ENCODE measurements around the gene NBPF1.
"Not testable (repeated sequence)": the region's sequence is repeated elsewhere in the genome, so short reads cannot be mapped to it uniquely, and the experiment has no call there.

The NBPF1 gene

DNA sequence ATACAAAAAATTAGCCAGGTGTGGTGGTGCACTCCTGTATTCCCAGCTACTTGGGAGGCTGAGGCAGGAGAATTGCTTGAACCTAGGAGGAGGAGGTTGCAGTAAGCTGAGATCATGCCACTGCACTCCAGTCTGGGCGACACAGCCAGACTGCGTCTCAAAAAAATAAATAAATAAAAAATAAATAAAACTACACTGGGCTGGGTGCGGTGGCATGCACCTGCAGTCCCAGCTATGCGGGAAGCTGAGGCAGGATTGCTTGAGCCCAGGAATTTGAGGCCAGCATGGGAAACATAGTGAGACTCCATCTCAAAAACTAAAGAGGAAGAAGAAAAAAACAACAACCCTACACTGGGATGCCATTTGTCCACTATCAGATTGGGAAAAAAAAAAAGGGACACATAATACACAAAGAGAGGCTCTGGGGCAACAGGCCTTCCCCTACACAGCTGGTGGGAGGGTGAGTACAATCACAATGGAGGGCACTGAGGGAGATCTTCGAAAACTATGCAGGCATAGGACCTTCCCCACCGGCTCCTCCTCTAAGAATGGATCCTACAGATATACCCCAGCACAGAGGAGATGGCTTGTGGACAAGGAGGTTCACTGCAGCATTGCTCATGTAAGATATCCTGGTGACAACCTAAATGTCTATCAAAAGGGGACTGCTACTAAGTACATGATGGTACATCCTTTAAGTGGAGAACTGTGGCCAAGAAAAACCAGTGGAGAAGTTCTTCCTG is 20.3 kb upstream of the NBPF1 start:
- H3K4me3 ChIP-seq (ENCODE audit: low read depth, low read length); POLR2A ChIA-PET; DNase-seq (ENCODE audit: low read depth, low spot score): not testable (repeated sequence)
- CTCF ChIA-PET: interaction anchor here (6.1 kb wide), 1 partner anchor 10 kb away, joined by 58 read pairs; no protein-coding TSS in a partner anchor

DNA sequence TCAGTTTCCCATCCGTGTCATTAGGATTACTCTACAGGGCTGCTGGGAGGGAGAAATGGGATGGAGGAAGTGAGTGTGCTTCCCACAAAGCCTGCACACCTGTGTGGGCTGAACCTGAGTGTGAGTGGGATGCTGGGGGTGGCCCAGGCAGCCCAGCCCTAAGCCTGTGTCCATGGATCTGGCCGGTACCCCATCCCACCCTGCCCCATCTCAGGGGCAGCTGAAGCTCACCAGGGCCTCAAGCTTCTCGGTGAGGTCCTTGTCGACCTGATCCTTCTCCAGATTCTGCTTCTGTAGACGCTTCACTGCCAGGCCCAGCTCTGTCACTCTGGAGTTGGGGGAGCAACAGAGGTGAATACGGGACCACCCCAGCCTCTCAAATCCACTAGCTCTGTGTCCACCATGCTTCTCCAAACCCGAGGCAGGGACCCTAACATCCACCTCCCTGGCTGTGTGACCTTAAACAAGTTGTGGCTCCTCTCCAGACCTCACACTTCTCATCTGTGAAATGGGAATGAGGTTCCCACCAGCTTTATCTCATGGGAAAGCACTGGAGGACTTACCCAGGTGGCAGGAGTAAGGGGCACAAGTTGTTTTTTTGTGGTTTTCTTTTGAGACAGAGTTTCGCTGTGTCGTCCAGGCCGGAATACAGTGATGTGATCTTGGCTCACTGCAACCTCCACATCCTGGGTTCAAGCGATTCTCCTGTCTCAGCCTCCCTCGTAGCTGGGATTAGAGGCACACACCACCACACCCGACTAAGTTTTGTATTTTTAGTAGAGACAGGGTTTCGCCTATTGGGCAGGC is 18.9 kb upstream of the NBPF1 start:
- DNase-seq (ENCODE audit: low read depth, low spot score); H3K4me3 ChIP-seq (ENCODE audit: low read depth, low read length); POLR2A ChIA-PET: not testable (repeated sequence)
- CTCF ChIA-PET: interaction anchor here (6.1 kb wide), 1 partner anchor 9 kb away, joined by 58 read pairs; no protein-coding TSS in a partner anchor

DNA sequence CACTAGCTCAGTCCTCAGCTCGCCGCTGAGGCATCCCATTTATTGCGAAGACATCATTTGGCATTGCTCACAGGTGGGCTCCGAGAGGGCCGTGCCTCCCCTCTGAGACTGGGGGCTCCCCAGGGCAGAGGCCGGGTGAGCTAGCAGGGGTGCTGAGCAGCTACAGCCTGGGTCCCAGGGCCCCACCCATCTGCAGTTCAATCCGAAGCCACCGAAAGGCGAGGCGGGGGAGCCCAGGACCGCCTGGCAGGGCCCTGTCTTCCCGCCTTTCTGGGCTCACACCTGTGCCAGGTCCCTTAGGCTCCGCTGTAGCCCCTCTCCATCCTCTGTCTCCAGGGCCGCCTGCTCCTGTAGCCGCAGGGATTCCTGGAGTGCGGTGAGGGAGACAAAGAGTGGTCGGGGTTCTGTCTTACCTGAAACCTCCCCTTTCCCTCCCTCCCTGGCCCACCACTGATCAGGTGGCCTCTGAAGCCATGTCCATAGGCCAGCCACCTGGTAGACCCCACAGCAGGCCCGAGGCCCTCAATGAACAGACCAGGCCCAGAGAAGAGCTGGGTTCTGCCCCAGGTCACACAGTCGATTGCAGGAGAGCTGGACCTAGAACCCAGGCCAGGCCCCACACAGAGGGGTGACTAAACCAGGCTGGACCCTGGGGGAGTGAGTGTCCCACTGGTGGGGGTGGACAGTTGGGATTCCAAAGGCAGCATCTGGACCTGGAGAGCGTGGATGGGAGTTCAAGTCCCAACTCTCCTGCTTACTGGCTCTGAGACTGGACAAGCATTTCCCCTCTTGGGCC is 18.1 kb upstream of the NBPF1 start:
- TF ChIP-seq, protein P1, sequence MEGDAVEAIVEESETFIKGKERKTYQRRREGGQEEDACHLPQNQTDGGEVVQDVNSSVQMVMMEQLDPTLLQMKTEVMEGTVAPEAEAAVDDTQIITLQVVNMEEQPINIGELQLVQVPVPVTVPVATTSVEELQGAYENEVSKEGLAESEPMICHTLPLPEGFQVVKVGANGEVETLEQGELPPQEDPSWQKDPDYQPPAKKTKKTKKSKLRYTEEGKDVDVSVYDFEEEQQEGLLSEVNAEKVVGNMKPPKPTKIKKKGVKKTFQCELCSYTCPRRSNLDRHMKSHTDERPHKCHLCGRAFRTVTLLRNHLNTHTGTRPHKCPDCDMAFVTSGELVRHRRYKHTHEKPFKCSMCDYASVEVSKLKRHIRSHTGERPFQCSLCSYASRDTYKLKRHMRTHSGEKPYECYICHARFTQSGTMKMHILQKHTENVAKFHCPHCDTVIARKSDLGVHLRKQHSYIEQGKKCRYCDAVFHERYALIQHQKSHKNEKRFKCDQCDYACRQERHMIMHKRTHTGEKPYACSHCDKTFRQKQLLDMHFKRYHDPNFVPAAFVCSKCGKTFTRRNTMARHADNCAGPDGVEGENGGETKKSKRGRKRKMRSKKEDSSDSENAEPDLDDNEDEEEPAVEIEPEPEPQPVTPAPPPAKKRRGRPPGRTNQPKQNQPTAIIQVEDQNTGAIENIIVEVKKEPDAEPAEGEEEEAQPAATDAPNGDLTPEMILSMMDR (IDR thresholded peaks at IDR 0.05; ENCODE audit: insufficient read depth, low read length, missing control alignments): no peak
- CTCF ChIA-PET: interaction anchor here (1.0 to 6.1 kb wide), 2 partner anchors 8 to 15 kb away, joined by 3 to 58 read pairs; no protein-coding TSS in a partner anchor
- POLR2A ChIA-PET: no interaction called here
- no peak overlapping the region for H3K4me3 ChIP-seq (ENCODE audit: low read depth, low read length)
- no peak for DNase-seq (ENCODE audit: low read depth, low spot score)

DNA sequence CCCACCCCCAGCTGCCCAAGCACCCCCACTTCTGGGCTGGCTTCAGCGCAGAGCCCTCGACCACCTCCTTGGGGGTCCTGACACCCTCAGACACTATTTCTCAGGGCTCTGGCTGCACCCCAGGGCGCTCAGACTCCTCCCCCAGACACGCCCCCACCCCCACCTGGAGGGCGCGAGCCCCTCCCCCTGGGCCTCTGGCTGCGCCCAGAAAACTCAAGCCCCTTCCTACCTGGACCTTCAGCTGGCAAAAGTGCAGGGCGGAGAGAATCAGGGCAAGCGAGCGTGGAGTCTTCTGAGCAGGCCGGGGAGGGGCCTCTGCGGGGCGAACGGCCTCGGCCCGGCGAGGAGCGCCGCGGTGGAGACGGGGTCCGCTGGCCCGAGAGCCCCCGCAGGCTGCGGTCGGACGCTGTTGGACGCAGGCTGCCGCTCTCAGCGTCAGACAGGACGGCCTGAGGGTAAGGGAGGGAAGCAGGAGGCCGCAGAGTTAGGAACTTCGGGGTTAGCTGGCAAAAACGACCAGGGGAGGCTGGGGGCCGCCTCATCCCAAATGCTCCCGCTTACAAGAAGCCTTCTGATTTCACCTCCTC is 17.4 kb upstream of the NBPF1 start:
- ChIA-PET CTCF (interaction anchor here (0.7 to 6.1 kb wide), 3 partner anchors 7 to 18 kb away, joined by 3 to 58 read pairs (median 3); partner anchors contain the start of gene NBPF1), POLR2A (no interaction called here)
- TF ChIP-seq, protein P1 (IDR thresholded peaks at IDR 0.05; ENCODE audit: insufficient read depth, low read length, missing control alignments): no peak
- no peak overlapping the region for H3K4me3 ChIP-seq (ENCODE audit: low read depth, low read length)
- no peak for DNase-seq (ENCODE audit: low read depth, low spot score)

DNA sequence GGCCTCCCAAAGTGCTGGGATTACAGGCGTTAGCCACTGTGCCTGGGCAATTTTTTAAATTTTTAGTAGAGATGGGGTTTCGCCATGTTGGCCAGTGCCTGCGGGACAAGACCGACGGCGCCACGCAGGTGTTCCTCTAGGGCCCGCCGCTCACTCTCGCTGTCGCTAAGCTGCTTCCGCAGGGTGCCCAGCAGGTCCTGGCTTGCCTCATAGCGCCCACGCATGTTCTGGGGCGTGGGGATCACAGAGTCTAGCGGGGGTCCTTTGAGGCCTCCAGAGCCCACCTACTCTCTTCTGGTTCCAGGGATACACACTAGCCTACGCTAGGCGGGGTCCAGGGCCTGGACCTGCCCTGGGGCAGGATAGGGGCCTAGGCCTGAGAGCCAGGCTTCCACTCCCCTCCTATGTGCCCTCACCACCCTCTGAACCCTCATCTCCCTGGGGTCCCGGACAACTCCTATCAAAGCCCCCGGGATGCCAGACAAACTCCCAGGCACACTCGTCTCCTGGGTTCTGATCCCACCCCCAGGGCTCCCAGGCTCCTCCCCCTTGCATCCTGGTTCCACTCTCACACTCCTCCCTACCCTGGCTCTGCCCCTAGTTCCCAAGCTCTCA is 16.7 kb upstream of the NBPF1 start:
- DNase-seq (ENCODE audit: low read depth, low spot score); H3K4me3 ChIP-seq (ENCODE audit: low read depth, low read length); POLR2A ChIA-PET: not testable (repeated sequence)
- CTCF ChIA-PET: interaction anchor here (0.7 to 2.4 kb wide), 3 partner anchors 9 to 17 kb away, joined by 3 to 15 read pairs (median 3); partner anchors contain the start of gene NBPF1

DNA sequence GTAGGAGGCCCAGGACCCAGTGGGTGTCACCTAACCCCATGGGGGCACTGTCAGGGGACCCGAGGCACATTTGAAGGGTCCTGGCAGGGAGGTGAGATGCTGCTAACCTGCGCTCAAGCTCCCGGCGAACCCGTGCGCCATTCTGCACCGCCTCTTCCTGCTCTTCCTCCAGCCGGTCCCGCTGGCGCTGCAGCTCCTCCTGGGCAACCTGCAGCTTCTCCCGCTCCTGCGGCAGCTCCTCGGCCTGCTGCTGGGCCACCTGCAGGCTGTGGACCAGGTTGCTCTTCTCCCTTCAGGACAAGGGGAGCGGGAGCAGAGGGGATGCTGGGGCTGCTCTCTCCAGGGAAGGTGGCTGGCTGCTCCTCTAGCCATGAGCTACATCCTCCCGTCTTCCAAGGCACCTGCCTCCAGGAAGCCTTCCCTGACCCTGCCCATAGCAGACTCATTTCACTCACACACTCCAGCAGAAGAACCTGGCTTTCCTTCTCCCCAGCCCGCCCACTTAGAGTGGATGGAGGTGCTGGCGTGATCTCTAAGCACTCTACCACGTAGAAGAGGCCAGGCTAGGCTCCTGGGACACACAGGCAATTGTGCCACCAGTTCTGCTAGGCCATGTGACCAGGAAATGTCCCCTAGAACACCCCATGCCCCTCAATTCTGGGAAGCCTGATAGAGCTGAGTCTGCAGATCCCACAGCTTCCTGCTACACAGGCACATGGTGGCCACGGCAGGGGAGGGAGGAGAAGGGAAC is 15.2 kb upstream of the NBPF1 start:
- H3K4me3 ChIP-seq (ENCODE audit: low read depth, low read length): no peak overlapping the region
- no peak for DNase-seq (ENCODE audit: low read depth, low spot score)
- ChIA-PET POLR2A (no interaction called here), CTCF (interaction anchor here (1.3 to 2.4 kb wide), 2 partner anchors 7 to 12 kb away, joined by 3 to 15 read pairs; no protein-coding TSS in a partner anchor)
- TF ChIP-seq, protein P1 (IDR thresholded peaks at IDR 0.05; ENCODE audit: insufficient read depth, low read length, missing control alignments): no peak

DNA sequence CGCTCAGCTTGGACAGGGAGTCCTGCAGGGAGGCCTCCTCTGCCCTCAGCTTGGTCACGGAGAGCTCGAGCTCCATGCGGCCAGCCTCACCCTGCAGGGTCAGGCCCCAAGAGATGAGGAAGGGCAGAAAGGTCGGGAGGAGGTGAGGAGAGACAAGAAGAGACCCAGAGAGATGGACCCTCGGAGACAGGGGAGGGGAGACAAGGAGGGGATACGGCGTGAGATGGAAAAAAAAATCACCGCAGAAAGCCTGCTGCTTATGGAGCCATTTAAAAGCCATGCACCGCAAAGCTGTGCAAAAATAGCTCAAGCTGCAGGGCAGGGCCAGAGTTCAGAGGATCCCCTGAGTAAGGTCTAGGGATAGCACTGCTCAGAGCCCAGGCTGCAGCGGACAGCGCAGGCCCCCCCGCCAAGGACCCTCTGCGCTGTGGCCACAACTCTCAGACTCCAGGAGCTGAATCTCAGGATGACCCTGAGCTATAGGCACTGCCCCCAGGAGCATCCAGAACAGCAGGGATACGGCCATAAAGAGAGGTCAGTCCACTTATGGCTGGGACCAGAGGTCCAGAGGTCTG is 13.1 kb upstream of the NBPF1 start:
- CTCF ChIA-PET: interaction anchor here (1.2 to 7.6 kb wide), 3 partner anchors 7 to 13 kb away, joined by 3 to 58 read pairs (median 13); partner anchors contain the start of gene NBPF1
- POLR2A ChIA-PET; H3K4me3 ChIP-seq (ENCODE audit: low read depth, low read length): not testable (repeated sequence)

More for the DNA sequence above, 13.1 kb upstream of the NBPF1 start:
- not testable (repeated sequence) for DNase-seq (ENCODE audit: low read depth, low spot score)

Measured in AG04449 (cell line).